Osteoblast (primary cell): ENCODE results near the gene PLK2. TPM values are rescaled to one million over a fixed set of nuclear protein-coding genes. Genes with fewer than 3 reads are reported as not detected.

Experiments
- DNase-seq: peaks from one replicate; pipeline ENCODE4 v3.0.0; 2011; ENCODE audit warnings: low spot score, mixed read lengths; ENCODE audit not compliant: insufficient read length; ENCODE audit errors: missing footprints
- H2AFZ ChIP-seq: 2 replicates; pipeline ENCODE4 v1.6.0; 2011; ENCODE audit warnings: mild to moderate bottlenecking, low read length
- H3K27ac ChIP-seq: 2 replicates; pipeline ENCODE4 v1.5.1; 2011; ENCODE audit warnings: mild to moderate bottlenecking, low read depth, low read length, moderate library complexity
- H3K27me3 ChIP-seq: 2 replicates; pipeline ENCODE4 v1.6.0; 2012; ENCODE audit warnings: mild to moderate bottlenecking, control low read depth, inconsistent platforms, low read length, moderate library complexity; ENCODE audit not compliant: insufficient read depth
- H3K36me3 ChIP-seq: 2 replicates; pipeline ENCODE4 v1.5.1; 2011; ENCODE audit warnings: mild to moderate bottlenecking, low read length, control low read depth, moderate library complexity; ENCODE audit not compliant: insufficient read depth
- H3K4me1 ChIP-seq: 2 replicates; pipeline ENCODE4 v1.5.1; 2011; ENCODE audit warnings: mild to moderate bottlenecking, low read length, control low read depth, moderate library complexity; ENCODE audit not compliant: insufficient read depth
- H3K4me2 ChIP-seq: 2 replicates; pipeline ENCODE4 v1.6.0; 2011; ENCODE audit warnings: mild to moderate bottlenecking, low read length; ENCODE audit not compliant: insufficient read depth
- H3K4me3 ChIP-seq: fragments of 200-600 bp; sonication (generic); 3 replicates; pipeline ENCODE4 v1.5.1; 2012; ENCODE audit warnings: mild to moderate bottlenecking, low read length, inconsistent platforms; ENCODE audit not compliant: insufficient read depth
- H3K79me2 ChIP-seq: 2 replicates; pipeline ENCODE4 v1.6.0; 2012; ENCODE audit warnings: mild to moderate bottlenecking, low read length, control low read depth, inconsistent platforms; ENCODE audit not compliant: insufficient read depth
- H3K9me3 ChIP-seq: 2 replicates; pipeline ENCODE4 v1.5.1; 2011; ENCODE audit warnings: low read depth, low read length, control low read depth
- H4K20me1 ChIP-seq: 2 replicates; pipeline ENCODE4 v1.6.0; 2012; ENCODE audit warnings: mild to moderate bottlenecking, low read length, control low read depth; ENCODE audit not compliant: insufficient read depth
- CTCF ChIP-seq: IDR thresholded peaks from 2 replicates; pipeline ENCODE4 v1.5.1; 2011; ENCODE audit warnings: mild to moderate bottlenecking, low read depth, low read length, moderate library complexity; ENCODE audit errors: extremely low read depth
- total RNA-seq: library from RNA; depleted of rRNA; stranded (reverse); fragments of >200 nt; gene quantifications from 2 replicates; pipeline ENCODE4 v1.2.3, GENCODE V29; 2012

PLK2 gene
- total RNA-seq, 1 donor, result 220 TPM

- Histone ChIP-seq H3K36me3 (no peaks in the 10 kb centered on the region), H2AFZ (no peak overlapping the region), H3K4me1 (peaks cover 18% of the 10 kb centered on the region), H3K27me3 (no peaks in the 10 kb centered on the region), H3K27ac (no peak overlapping the region), H4K20me1 (no peaks in the 10 kb centered on the region), H3K79me2 (no peaks in the 10 kb centered on the region), H3K9me3 (no peaks in the 10 kb centered on the region), H3K4me2 (no peak overlapping the region), H3K4me3 (no peak overlapping the region)
- no peak for TF ChIP-seq CTCF
- DNase-seq, result no peak
Observed at GRCh38 chr5:58404734-58405133, 55.2 kb downstream of the PLK2 start.

Other genes with a start within 250 kb of the PLK2 start
- not detected in 2 replicates for gene GAPT, start 31.3 kb upstream of the PLK2 start, total RNA-seq
- not detected in 2 replicates for gene RAB3C, start 123.0 kb upstream of the PLK2 start, total RNA-seq